Progenitor cell of endocrine pancreas (in vitro differentiated cells): ENCODE data around the gene DDHD1. TPM values are rescaled to one million over a fixed set of nuclear protein-coding genes. Genes with fewer than 3 reads are reported as not detected.

ENCODE experiments used
- DNase-seq: peaks from one replicate; pipeline ENCODE4 v3.0.0; 2021; ENCODE audit warnings: low spot score; ENCODE audit not compliant: unreplicated experiment
- H3K27ac Mint-ChIP-seq: 2 replicates; pipeline ENCODE4 v1.8.0; 2021; ENCODE audit warnings: mild to moderate bottlenecking, moderate library complexity, mixed read lengths
- H3K27me3 Mint-ChIP-seq: 2 replicates; pipeline ENCODE4 v1.8.0; 2021; ENCODE audit warnings: mixed read lengths
- H3K36me3 Mint-ChIP-seq: 2 replicates; pipeline ENCODE4 v1.8.0; 2022; ENCODE audit warnings: mixed read lengths; ENCODE audit not compliant: insufficient read depth
- H3K4me1 Mint-ChIP-seq: 2 replicates; pipeline ENCODE4 v1.8.0; 2021; ENCODE audit warnings: low read depth, mixed read lengths
- H3K4me3 Mint-ChIP-seq: 2 replicates; pipeline ENCODE4 v1.8.0; 2021; ENCODE audit warnings: low read depth, mild to moderate bottlenecking, moderate library complexity, mixed read lengths
- H3K9me3 Mint-ChIP-seq: 2 replicates; pipeline ENCODE4 v1.8.0; 2021; ENCODE audit warnings: low read depth, mixed read lengths
- CTCF ChIP-seq: fragments of 200-600 bp; sonication (generic); IDR thresholded peaks from one replicate; pipeline ENCODE4 v1.5.0; 2021; ENCODE audit warnings: antibody characterized with exemption, mild to moderate bottlenecking; ENCODE audit not compliant: unreplicated experiment
- total RNA-seq: library from RNA; stranded (reverse); gene quantifications from 2 replicates; pipeline ENCODE4 v1.2.1, GENCODE V29; 2021

Gene DDHD1
- total RNA-seq, 1 donor from 2014 or later, result 23.0 TPM

GRCh38 chr14:53113989-53114388 is 39.1 kb downstream of the DDHD1 start:
- no peak for TF ChIP-seq CTCF
- H3K36me3 Mint-ChIP-seq, result no peaks in the 10 kb centered on the region
- H3K27ac Mint-ChIP-seq, result no peak overlapping the region
- no peak overlapping the region for H3K4me3 Mint-ChIP-seq
- H3K9me3 Mint-ChIP-seq, result peaks cover 12% of the 10 kb centered on the region
- H3K27me3 Mint-ChIP-seq, result no peaks in the 10 kb centered on the region
- DNase-seq, result no peak
- peaks cover 15% of the 10 kb centered on the region for H3K4me1 Mint-ChIP-seq

- TF ChIP-seq CTCF, result no peak
- DNase-seq, result no peak
- Mint-ChIP-seq H3K4me1 (peaks cover 5% of the 10 kb centered on the region), H3K27ac (no peak overlapping the region), H3K27me3 (no peaks in the 10 kb centered on the region), H3K9me3 (peaks cover 3% of the 10 kb centered on the region), H3K36me3 (peaks cover 5% of the 10 kb centered on the region), H3K4me3 (no peak overlapping the region)
Observed at GRCh38 chr14:53110096-53110495, 43.0 kb downstream of the DDHD1 start.

GRCh38 chr14:53109105-53110041 is 43.8 kb downstream of the DDHD1 start:
- Mint-ChIP-seq H3K36me3 (peaks cover 5% of the 10 kb centered on the region), H3K4me3 (no peak overlapping the region), H3K27ac (no peak overlapping the region), H3K4me1 (peaks cover 1% of the 10 kb centered on the region), H3K27me3 (no peaks in the 10 kb centered on the region), H3K9me3 (peaks cover 3% of the 10 kb centered on the region)
- TF ChIP-seq CTCF, result no peak
- no peak for DNase-seq

DNA sequence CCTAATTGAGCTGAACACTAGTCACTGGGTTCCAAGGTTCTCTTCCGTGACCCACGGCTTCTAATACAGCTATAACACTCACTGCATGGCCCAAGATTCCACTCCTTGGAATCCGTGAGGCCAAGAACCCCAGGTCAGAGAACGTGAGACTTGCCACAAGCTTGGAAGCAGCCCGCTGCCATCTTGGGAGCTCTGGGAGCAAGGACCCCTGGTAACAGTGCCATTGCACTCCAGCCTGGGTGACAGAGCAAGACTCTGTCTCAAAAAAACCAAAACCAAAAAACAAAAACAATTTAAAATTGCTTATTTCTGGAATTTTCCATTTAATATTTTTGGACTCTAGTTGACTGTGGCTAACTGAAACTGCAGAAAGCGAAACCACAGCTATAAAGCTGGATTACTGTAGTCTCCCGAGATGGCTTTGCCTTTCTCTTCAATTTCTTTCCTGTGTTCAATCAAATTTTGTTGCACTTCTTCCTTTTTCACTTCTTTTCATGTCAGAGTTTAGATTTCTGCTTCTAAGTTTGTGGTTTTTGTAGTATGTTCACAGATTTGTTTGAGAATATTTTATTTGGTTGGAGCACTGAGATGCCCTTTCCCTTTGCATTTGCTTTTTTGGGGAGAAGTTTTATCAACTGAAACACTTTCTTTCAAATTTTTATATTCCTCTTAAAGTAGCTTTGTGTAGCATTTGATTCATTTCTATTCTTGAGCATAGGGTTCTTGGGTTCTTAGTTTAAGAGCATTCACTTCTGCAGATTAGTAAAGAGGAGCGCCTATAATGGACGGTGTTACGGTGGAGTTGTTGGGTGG is 44.6 kb downstream of the DDHD1 start:
- no peak for TF ChIP-seq CTCF
- no peaks in the 10 kb centered on the region for H3K4me1 Mint-ChIP-seq
- H3K9me3 Mint-ChIP-seq, result peaks cover 3% of the 10 kb centered on the region
- peaks cover 5% of the 10 kb centered on the region for H3K36me3 Mint-ChIP-seq
- no peak overlapping the region for H3K27ac Mint-ChIP-seq
- no peaks in the 10 kb centered on the region for H3K27me3 Mint-ChIP-seq
- DNase-seq, result no peak
- no peak overlapping the region for H3K4me3 Mint-ChIP-seq

DNA sequence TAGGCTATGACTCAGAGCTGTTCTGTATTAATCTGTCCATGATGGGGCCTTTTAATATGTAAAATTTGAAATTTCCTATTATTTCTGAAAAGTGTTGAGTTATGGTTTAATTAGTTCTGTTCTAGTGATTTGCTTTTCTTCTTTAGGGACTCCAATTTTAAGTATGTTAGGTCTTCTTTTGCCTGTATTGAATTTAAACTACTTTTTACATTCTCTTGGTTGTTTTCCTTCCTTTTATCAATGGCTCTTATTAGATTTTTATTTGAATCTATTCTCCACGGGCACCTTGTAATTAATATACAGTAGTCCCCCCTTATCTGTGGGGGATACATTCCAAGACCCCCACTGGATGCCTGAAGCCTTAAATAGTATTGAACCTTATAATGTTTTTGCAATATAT is 46.4 kb downstream of the DDHD1 start:
- Mint-ChIP-seq H3K4me3 (no peak overlapping the region), H3K27ac (no peak overlapping the region), H3K36me3 (peaks cover 5% of the 10 kb centered on the region), H3K27me3 (no peaks in the 10 kb centered on the region), H3K4me1 (peaks cover 4% of the 10 kb centered on the region), H3K9me3 (peaks cover 3% of the 10 kb centered on the region)
- no peak for TF ChIP-seq CTCF
- DNase-seq, result no peak
